B cell (primary cell): ENCODE results near the gene MFSD6L. TPM values are rescaled to one million over a fixed set of nuclear protein-coding genes. Genes with fewer than 3 reads are reported as not detected.

ENCODE experiments used
- ATAC-seq: fragments of 200-7000 bp; cut with Tn5 transposase; one replicate; pipeline ENCODE4 v1.10.0; 2021; ENCODE audit warnings: low read depth, mild to moderate bottlenecking, moderate number of reproducible peaks, moderate library complexity
- CTCF ChIA-PET: fragments of 350-600 bp; sonication (Branson Sonifier 250); formaldehyde crosslinking; loops from one replicate; lab custom pipeline; 2021; ENCODE audit warnings: antibody characterized with exemption, inconsistent platforms; lab: Charles Lee
- POLR2A ChIA-PET: fragments of 350-600 bp; sonication (Branson Sonifier 250); formaldehyde crosslinking; loops from one replicate; lab custom pipeline; 2021; ENCODE audit warnings: antibody characterized with exemption; lab: Charles Lee
- DNase-seq: peaks from one replicate; pipeline ENCODE4 v3.0.0; 2013
- H2AFZ ChIP-seq: 2 replicates; pipeline ENCODE4 v1.6.1; 2012; ENCODE audit warnings: mild to moderate bottlenecking, low read depth, low read length; ENCODE audit not compliant: insufficient read depth, poor library complexity, severe bottlenecking
- H3K27ac ChIP-seq, 2 donors: 1 replicate in 1 of 2; 2 replicates in 1 of 2; pipeline ENCODE4 v1.5.1; 2012 to 2013; ENCODE audit warnings: low read length in 2 of 2, mild to moderate bottlenecking in 2 of 2, moderate library complexity in 1 of 2
- H3K27me3 ChIP-seq, 4 experiments: fragments of 200-600 bp in 1 of 4; sonication (generic) in 1 of 4; replicated peaks in 1 of 4; 1 replicate in 2 of 4; 2 replicates in 2 of 4; pipeline versions ENCODE4 v1.6.1 to v1.7.0; 2013 to 2016; ENCODE audit warnings: low read length in 3 of 4, mild to moderate bottlenecking in 2 of 4, mixed read lengths in 1 of 4, moderate library complexity in 1 of 4; ENCODE audit not compliant: insufficient read depth in 4 of 4, control insufficient read depth in 3 of 4; ENCODE audit errors: control extremely low read depth in 1 of 4
- H3K36me3 ChIP-seq, 2 experiments: replicated peaks in 1 of 2; 1 replicate in 1 of 2; 2 replicates in 1 of 2; pipeline versions ENCODE4 v1.6.1 to v1.7.1; 2013; ENCODE audit warnings: low read length in 1 of 2; ENCODE audit not compliant: insufficient read depth in 2 of 2, control insufficient read depth in 1 of 2; ENCODE audit errors: control extremely low read depth in 1 of 2, extremely low read depth in 1 of 2
- H3K4me1 ChIP-seq, 2 donors: fragments of 200-600 bp in 1 of 2; sonication (generic) in 1 of 2; 1 replicate in 1 of 2; 2 replicates in 1 of 2; pipeline versions ENCODE4 v1.5.1 to v1.6.1; 2013 to 2017; ENCODE audit warnings: low read length in 2 of 2; ENCODE audit not compliant: control insufficient read depth in 2 of 2, insufficient read depth in 2 of 2
- H3K4me2 ChIP-seq: replicated peaks from 2 replicates; pipeline ENCODE3; 2012; ENCODE audit warnings: mild to moderate bottlenecking, low read depth, low read length; ENCODE audit not compliant: poor library complexity, severe bottlenecking
- H3K4me3 ChIP-seq, 5 experiments: fragments of 200-600 bp in 1 of 5; sonication (generic) in 1 of 5; 1 replicate in 3 of 5; 2 replicates in 2 of 5; pipeline versions ENCODE4 v1.5.1 to v1.7.0; 2011 to 2016; ENCODE audit warnings: low read length in 4 of 5, mild to moderate bottlenecking in 4 of 5, low read depth in 2 of 5, control low read depth in 1 of 5, moderate library complexity in 1 of 5; ENCODE audit not compliant: insufficient read depth in 1 of 5; ENCODE audit errors: control extremely low read depth in 1 of 5, extremely low read depth in 1 of 5
- H3K79me2 ChIP-seq: fragments of 200-600 bp; sonication (generic); one replicate; pipeline ENCODE4 v1.6.0; 2016; ENCODE audit warnings: low read length; ENCODE audit not compliant: control insufficient read depth, insufficient read depth
- H3K9ac ChIP-seq: fragments of 200-600 bp; sonication (generic); 2 replicates; pipeline ENCODE4 v1.6.1; 2017; ENCODE audit warnings: mild to moderate bottlenecking, low read length, moderate library complexity
- H3K9me3 ChIP-seq, 3 donors: one replicate each; pipeline versions ENCODE4 v1.6.1 to v1.7.1; 2013; ENCODE audit warnings: low read length in 2 of 3; ENCODE audit not compliant: control insufficient read depth in 2 of 3, insufficient read depth in 1 of 3; ENCODE audit errors: control extremely low read depth in 1 of 3
- H4K20me1 ChIP-seq: 2 replicates; pipeline ENCODE4 v1.6.0; 2012; ENCODE audit warnings: mild to moderate bottlenecking, low read length; ENCODE audit not compliant: insufficient read depth, control insufficient read depth, poor library complexity, severe bottlenecking
- H3K27ac Mint-ChIP-seq: one replicate; pipeline ENCODE4 v1.8.0; 2021; ENCODE audit warnings: mixed read lengths
- H3K27me3 Mint-ChIP-seq: one replicate; pipeline ENCODE4 v1.8.0; 2021; ENCODE audit warnings: mixed read lengths
- H3K4me1 Mint-ChIP-seq: one replicate; pipeline ENCODE4 v1.8.0; 2021; ENCODE audit warnings: mixed read lengths
- H3K4me3 Mint-ChIP-seq: one replicate; pipeline ENCODE4 v1.8.0; 2021; ENCODE audit warnings: mixed read lengths
- H3K9me3 Mint-ChIP-seq: one replicate; pipeline ENCODE4 v1.8.0; 2022; ENCODE audit warnings: mixed read lengths; ENCODE audit not compliant: insufficient read depth
- CTCF ChIP-seq: fragments of 200-600 bp; IDR thresholded peaks from one replicate; pipeline ENCODE4 v1.8.0; 2022; ENCODE audit warnings: antibody characterized with exemption, mild to moderate bottlenecking
- EZH2 ChIP-seq: IDR thresholded peaks from 2 replicates; pipeline ENCODE4 v1.6.1; 2012; ENCODE audit warnings: borderline replicate concordance, low read depth, mild to moderate bottlenecking, moderate library complexity, low read length; ENCODE audit not compliant: insufficient read depth, poor library complexity, severe bottlenecking
- WGBS: methylation state at CpG from one replicate; pipeline ENCODE4 v1.1.5; 2013; ENCODE audit warnings: missing lambda C conversion rate; ENCODE audit not compliant: insufficient coverage; 5-methylcytosine and 5-hydroxymethylcytosine counted together
- intact Hi-C: fragments of 100-400 bp; cut with micrococcal nuclease; formaldehyde crosslinking; loops from one replicate; pipeline ENCODE4 v1.10.0; 2022
- polyA plus RNA-seq: library from polyadenylated mRNA; depleted of rRNA; stranded (reverse); fragments of >200 nt; gene quantifications from 2 replicates; pipeline ENCODE4 v1.2.3, GENCODE V29; 2012
- total RNA-seq, 2 donors: library from RNA; stranded (reverse); fragments of 120-200 nt in 1 of 2; gene quantifications; 1 replicate in 1 of 2; 2 replicates in 1 of 2; pipeline versions ENCODE4 v1.2.3 to v1.2.4, GENCODE V29; 2013 to 2022

MFSD6L gene
- total and polyA plus RNA-seq, 2 donors (not counting 1 experiment from before 2014, with no cell fraction given) = 0.24 to 0.37 TPM

GRCh38 chr17:8785547-8786413, 13.4 kb downstream of the MFSD6L start:
- 31% methylated on average over 19 of the region's 19 CpGs for WGBS
- H3K9me3 ChIP-seq = peaks cover 0 to 1% (median 0%) of the 10 kb centered on the region in 3 donors
- H3K4me1 ChIP-seq = peaks cover 3 to 6% of the 10 kb centered on the region in 2 donors
- peak overlapping the region; percentile 24 for H3K4me2 ChIP-seq
- H3K36me3 ChIP-seq = no peaks in the 10 kb centered on the region
- H3K27ac Mint-ChIP-seq = no peak overlapping the region
- ATAC-seq (no peak), DNase-seq (peak; percentile 68)
- CTCF ChIA-PET = interaction anchor here (0.6 to 3.6 kb wide), 42 partner anchors 9 to 729 kb away, joined by 3 to 41 read pairs (median 4); partner anchors contain the start of genes MFSD6L, NDEL1 and PIK3R5
- H2AFZ ChIP-seq = peak overlapping the region; percentile 47
- no peak overlapping the region for H3K9ac ChIP-seq
- peaks cover 2% of the 10 kb centered on the region for H3K4me1 Mint-ChIP-seq
- POLR2A ChIA-PET = no interaction called here
- H4K20me1 ChIP-seq = no peaks in the 10 kb centered on the region
- no peak overlapping the region for H3K27ac ChIP-seq
- intact Hi-C loops = loop anchor here (1.0 kb wide), 1 partner anchor 402 kb away; the partner anchor contains the start of gene RPL26
- peaks cover 0 to 6% (median 0%) of the 10 kb centered on the region in 4 experiments for H3K27me3 ChIP-seq
- TF ChIP-seq CTCF = peak; percentile 94
- no peak for TF ChIP-seq EZH2
- no peak overlapping the region for H3K4me3 ChIP-seq
- H3K4me3 Mint-ChIP-seq = no peak overlapping the region
- no peaks in the 10 kb centered on the region for H3K79me2 ChIP-seq
- H3K27me3 Mint-ChIP-seq = peaks cover 6% of the 10 kb centered on the region
- peaks cover 2% of the 10 kb centered on the region for H3K9me3 Mint-ChIP-seq

GRCh38 chr17:8782176-8782575, 17.0 kb downstream of the MFSD6L start:
- ChIA-PET CTCF (interaction anchor here (1.1 to 1.9 kb wide), 4 partner anchors 113 to 372 kb away, joined by 3 to 5 read pairs (median 4); no protein-coding TSS in a partner anchor), POLR2A (no interaction called here)
- Histone ChIP-seq H3K27me3 (peaks cover 0 to 3% (median 1%) of the 10 kb centered on the region in 4 experiments), H3K4me3 (no peak overlapping the region), H3K4me1 (peaks cover 3 to 6% of the 10 kb centered on the region in 2 donors), H3K4me2 (no peak overlapping the region), H3K9me3 (peaks cover 0 to 1% (median 0%) of the 10 kb centered on the region in 3 donors), H4K20me1 (no peaks in the 10 kb centered on the region), H3K9ac (no peak overlapping the region), H3K79me2 (no peaks in the 10 kb centered on the region), H3K36me3 (no peaks in the 10 kb centered on the region), H3K27ac (no peak overlapping the region), H2AFZ (no peak overlapping the region)
- no peak overlapping the region for H3K4me3 Mint-ChIP-seq
- peaks cover 11% of the 10 kb centered on the region for H3K27me3 Mint-ChIP-seq
- intact Hi-C loops = no loop called here
- no CpG with 5 or more reads among the region's 1 CpG for WGBS
- peaks cover 2% of the 10 kb centered on the region for H3K4me1 Mint-ChIP-seq
- no peak for TF ChIP-seq EZH2
- no peak for TF ChIP-seq CTCF
- ATAC-seq (no peak), DNase-seq (no peak)
- peaks cover 2% of the 10 kb centered on the region for H3K9me3 Mint-ChIP-seq
- H3K27ac Mint-ChIP-seq = no peak overlapping the region
